Stimulated activated CD4-positive, alpha-beta T cell treated with anti-CD3 and anti-CD28 coated beads, TNF-alpha, amount 100 ng/mL, for 48 hours (primary cell): ENCODE measurements around the gene ZBTB42.
"Not testable (repeated sequence)": the region's sequence is repeated elsewhere in the genome, so short reads cannot be mapped to it uniquely, and the experiment has no call there.

Experiments used
- DNase-seq, 3 donors: peaks; one replicate each; pipeline ENCODE4 v3.0.0-alpha.2; 2020; ENCODE audit warnings: low read depth in 3 of 3

Gene ZBTB42

DNA sequence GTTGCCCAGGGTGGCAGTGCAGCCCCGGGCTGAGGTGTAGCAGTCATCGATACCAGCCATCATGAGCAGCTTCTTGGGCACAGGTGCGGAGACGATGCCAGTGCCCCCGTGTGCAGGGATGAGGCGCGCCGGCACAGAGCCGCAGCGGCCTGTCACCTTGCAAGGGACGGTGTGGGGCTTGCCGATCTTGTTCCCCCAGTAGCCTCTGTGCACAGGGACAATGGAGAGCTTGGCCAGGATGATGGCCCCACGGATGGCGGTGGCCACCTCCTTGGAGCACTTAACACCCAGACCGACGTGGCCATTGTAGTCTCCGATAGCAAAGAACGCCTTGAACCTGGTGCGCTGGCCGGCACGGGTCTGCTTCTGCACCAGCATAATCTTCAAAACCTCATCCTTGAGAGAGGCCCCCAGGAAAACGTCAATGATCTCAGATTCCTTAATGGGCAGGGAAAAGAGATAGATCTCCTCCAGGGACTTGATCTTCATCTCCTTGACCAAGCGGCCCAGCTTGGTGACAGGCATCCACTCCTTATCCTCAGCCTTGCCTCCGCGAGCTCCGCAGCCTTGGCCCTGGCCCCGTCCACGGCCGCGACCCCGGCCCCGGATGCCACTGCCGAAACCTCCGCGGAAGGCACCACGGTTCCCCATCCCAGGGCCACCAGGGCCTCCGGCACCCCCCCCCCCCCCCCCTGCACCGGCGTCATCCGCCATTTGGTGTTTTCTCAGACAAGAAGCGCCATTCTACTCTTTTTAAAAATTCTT is 35.5 kb downstream of the ZBTB42 start:
- not testable (repeated sequence) for DNase-seq

- DNase-seq, result no peak
Measured at GRCh38 chr14:104841730-104842129, 40.8 kb downstream of the ZBTB42 start.

- no peak for DNase-seq
Measured at GRCh38 chr14:104843006-104843405, 42.1 kb downstream of the ZBTB42 start.

DNA sequence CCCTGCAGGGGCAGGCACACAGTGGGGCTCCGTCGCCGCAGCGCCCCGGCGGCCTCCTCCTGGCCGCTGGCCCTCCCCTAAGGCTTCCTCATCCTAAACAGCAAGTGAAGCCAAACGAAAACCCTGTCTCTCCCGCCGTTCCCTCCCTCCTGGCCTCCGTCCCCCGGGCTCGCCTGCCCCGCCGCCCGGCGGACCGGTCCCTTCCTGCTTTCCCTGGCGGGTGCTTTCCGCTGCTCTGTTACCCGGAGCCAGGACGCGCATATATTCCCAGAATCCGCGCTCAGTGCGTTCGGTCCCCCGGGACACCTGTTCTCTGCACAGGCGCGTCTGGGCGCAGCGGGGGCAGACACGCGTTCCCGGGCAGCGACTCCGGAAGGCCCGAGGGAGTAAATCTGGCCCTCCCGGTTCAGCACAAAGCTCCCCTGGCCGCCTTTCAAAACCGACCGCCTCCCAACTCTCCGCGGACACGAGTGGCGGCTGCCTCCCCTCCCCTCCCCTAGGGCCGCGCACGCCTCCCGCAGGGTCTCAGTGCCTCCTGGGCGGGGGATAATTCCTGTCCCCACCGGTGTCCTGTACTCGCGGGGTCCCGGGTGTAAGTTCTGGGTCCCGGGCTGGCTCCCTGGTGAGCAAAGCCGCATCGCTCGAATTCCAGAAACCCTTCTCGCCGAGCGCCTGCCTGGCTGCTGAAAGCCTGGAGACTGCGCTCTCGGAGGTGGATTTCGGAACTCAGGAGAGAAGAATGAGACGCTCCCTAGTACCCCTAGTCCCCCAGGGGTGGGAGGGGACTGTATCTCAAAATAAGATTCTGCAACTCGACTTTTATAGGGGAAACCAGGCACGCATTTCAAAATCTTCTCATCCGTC is 42.8 kb downstream of the ZBTB42 start:
- no peak for DNase-seq

- DNase-seq, result no peak
Measured at GRCh38 chr14:104844306-104845032, 43.6 kb downstream of the ZBTB42 start.

- DNase-seq, result no peak
Measured at GRCh38 chr14:104845033-104845666, 44.2 kb downstream of the ZBTB42 start.

DNA sequence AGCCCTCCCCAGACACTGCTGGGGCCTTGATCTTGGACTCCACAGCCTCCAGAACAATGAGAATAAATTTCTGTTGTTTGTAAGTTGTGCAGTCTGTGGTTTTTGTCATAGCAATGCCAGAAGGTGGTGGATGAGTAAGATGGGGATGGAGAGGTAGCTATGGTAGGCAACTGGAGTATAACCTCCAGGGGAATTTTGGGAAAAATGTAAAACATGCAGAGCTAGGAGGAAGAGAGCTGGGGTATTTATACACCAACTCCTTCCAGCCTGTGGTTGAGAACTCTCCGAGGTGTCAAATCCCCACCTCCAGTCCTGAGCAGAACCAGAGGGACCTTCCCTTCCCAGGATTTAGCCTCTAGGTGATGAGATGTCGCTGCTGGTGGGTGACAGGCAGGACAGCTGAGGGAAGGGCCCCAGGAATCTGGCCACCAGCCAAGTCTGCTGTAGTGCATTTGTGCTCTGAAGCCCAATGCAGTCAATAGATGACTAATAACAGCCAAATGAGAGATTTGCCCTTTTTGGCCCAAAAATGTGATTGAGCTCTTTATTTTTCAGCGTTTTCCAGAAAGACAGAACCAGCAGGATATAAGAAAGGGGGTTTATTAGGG is 45.0 kb downstream of the ZBTB42 start:
- no peak for DNase-seq

GRCh38 chr14:104852280-104852663 is 51.4 kb downstream of the ZBTB42 start:
- no peak for DNase-seq
